Vagina (tissue), 2 donors: ENCODE measurements around the gene PLA2G4B. TPM values are rescaled to one million over a fixed set of nuclear protein-coding genes. Genes with fewer than 3 reads are reported as not detected.

Source experiments
- DNase-seq, 2 donors: peaks; one replicate each; pipeline ENCODE4 v3.0.0-alpha.2; 2017; ENCODE audit errors: extremely low spot score in 2 of 2
- H3K27ac ChIP-seq: fragments of 200-600 bp; sonication (generic); one replicate; pipeline ENCODE4 v1.5.1; 2019
- H3K27me3 ChIP-seq: fragments of 200-600 bp; sonication (generic); one replicate; pipeline ENCODE4 v1.5.1; 2019
- H3K36me3 ChIP-seq, 2 donors: fragments of 200-600 bp; sonication (generic); one replicate each; pipeline ENCODE4 v1.5.1; 2017 to 2019
- H3K4me1 ChIP-seq: fragments of 200-600 bp; sonication (generic); one replicate; pipeline ENCODE4 v1.5.1; 2019
- H3K4me3 ChIP-seq, 2 donors: fragments of 200-600 bp; sonication (generic); 1 replicate in 1 of 2; 2 replicates in 1 of 2; pipeline ENCODE4 v1.5.1; 2016 to 2019
- H3K9me3 ChIP-seq: fragments of 200-600 bp; sonication (generic); one replicate; pipeline ENCODE4 v1.5.1; 2019
- POLR2A ChIP-seq, 2 donors: fragments of 450-650 bp; IDR thresholded peaks; one replicate each; pipeline ENCODE4 v1.6.1; 2017; ENCODE audit warnings: antibody characterized with exemption in 2 of 2, mild to moderate bottlenecking in 2 of 2, moderate library complexity in 2 of 2
- POLR2AphosphoS5 ChIP-seq, 2 donors: sonication (generic); formaldehyde crosslinking; IDR thresholded peaks; one replicate each; pipeline ENCODE4 v1.9.0; 2017; ENCODE audit warnings: antibody characterized with exemption in 2 of 2, mild to moderate bottlenecking in 2 of 2, low read depth in 1 of 2; ENCODE audit not compliant: insufficient read depth in 1 of 2
- intact Hi-C: fragments of 100-400 bp; cut with DNase I; formaldehyde crosslinking; loops from one replicate; pipeline ENCODE4 v1.15.1; 2023
- microRNA-seq: library from miRNA; unstranded; fragments of <30 nt; microRNA quantifications from one replicate; pipeline ENCODE4, GENCODE V29; 2017; ENCODE audit warnings: borderline number of aligned reads, borderline replicate concordance
- small RNA-seq: library from RNA; depleted of rRNA; stranded (forward); fragments of <200 nt; gene quantifications from one replicate; pipeline ENCODE3, GENCODE V24; 2016
- total RNA-seq: library from RNA; depleted of rRNA; stranded (reverse); fragments of >200 nt; gene quantifications from one replicate; pipeline ENCODE4 v1.2.3, GENCODE V29; 2016
- TF ChIP-seq, protein P1 (sequence below), 3 experiments: fragments of 450-650 bp in 2 of 3; fragments of 200-600 bp in 1 of 3; sonication (generic) in 1 of 3; IDR thresholded peaks; one replicate each; pipeline ENCODE4 v1.5.1; 2017 to 2019; ENCODE audit warnings: antibody characterized with exemption in 3 of 3, mild to moderate bottlenecking in 2 of 3, moderate library complexity in 2 of 3

PLA2G4B gene
- total RNA-seq, 1 donor from 2014 or later, result 34.1 TPM

DNA sequence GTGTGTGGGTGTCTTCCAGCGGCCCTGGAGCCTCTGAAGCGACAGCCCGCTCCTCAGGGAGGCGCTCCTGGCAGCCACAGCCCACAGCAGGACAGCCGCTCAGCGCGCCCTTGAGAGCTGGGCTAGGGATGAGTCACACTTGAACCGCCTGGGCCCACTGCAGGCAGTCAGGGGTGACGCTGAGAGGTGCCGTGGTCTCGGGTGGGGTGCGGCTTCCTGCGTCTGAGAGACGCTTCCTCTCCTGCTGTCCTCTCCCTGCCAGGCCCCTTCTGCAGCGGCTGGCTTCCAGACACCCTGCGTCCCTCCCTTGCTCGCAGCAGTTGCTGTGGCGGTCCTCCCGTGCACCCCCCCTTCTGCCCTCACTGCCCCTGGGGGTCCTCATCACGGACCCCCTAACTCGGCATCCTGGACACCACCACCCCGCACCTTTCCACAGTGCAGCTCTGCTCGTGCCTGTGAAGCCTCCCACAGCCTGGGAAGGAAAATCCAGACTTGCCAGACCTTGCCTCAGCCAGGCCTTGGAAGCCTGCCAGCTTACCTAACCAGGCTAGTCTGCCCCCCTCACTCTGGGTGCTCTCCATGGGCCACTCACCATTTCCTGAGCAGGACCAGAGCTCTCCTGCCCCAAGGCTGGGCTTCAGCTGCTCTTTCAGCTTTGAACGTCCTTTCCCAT is 56.3 kb downstream of the PLA2G4B start:
- Histone ChIP-seq H3K27ac (peak overlapping the region; percentile 66), H3K36me3 (peaks cover 0 to under 1% of the 10 kb centered on the region in 2 donors), H3K4me3 (peak overlapping the region in 1 of 2 donors; percentile 36), H3K27me3 (no peaks in the 10 kb centered on the region), H3K4me1 (peaks cover 22% of the 10 kb centered on the region), H3K9me3 (no peaks in the 10 kb centered on the region)
- TF ChIP-seq POLR2AphosphoS5 (IDR thresholded peaks at IDR 0.05; ENCODE audit: insufficient read depth in 1 of 2, low read depth in 1 of 2) (peak in 1 of 2 donors; percentile 49), POLR2A (IDR thresholded peaks at IDR 0.05) (no peak)
- intact Hi-C loops, result no loop called here
- DNase-seq, result no peak

DNA sequence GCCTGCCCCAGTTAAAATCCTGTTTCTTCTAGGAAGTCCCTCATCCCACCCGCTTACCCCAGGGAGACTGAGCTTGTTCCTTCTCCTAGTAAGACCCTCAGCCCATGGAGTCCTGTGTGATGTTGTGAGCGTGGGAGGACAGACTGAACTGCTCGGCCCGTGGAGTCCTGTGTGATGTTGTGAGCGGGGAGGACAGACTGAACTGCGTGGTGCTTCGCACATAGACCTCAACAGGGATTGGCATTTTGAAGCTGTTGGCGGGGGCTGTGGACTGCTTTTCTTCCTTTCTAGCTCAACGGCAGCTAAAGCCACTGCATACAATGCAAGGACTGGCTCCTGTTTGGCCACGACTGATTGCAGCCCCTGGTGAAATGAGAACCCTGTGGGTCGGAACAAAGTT is 56.8 kb downstream of the PLA2G4B start:
- Histone ChIP-seq H3K9me3 (no peaks in the 10 kb centered on the region), H3K36me3 (peaks cover 0 to 6% of the 10 kb centered on the region in 2 donors), H3K27ac (peak overlapping the region; percentile 66), H3K4me1 (peaks cover 22% of the 10 kb centered on the region), H3K27me3 (no peaks in the 10 kb centered on the region), H3K4me3 (no peak overlapping the region)
- no peak for TF ChIP-seq POLR2A (IDR thresholded peaks at IDR 0.05)
- TF ChIP-seq POLR2AphosphoS5 (IDR thresholded peaks at IDR 0.05; ENCODE audit: insufficient read depth in 1 of 2, low read depth in 1 of 2), result no peak
- intact Hi-C loops, result no loop called here
- no peak for DNase-seq

DNA sequence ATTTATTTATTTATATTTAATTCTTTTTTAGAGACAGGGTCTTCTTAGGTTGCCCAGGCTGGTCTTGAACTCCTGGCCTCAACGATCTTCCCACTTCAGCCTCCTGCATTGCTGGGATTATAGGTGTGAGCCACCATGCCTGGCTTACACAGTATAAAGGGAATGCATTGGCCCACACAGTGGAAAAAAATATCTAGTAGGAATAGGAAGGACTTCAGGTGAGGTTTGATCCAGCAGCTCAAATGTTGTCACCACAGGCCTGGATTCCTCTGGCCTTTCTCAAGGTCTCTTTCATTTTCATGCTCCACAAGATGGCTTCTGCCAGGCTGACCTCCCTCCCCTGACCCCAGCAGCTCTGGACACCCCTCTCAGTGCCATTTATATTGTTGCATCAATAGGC is 57.3 kb downstream of the PLA2G4B start:
- DNase-seq, result no peak
- Histone ChIP-seq H3K27me3 (no peaks in the 10 kb centered on the region), H3K27ac (no peak overlapping the region), H3K9me3 (no peaks in the 10 kb centered on the region), H3K4me1 (peaks cover 22% of the 10 kb centered on the region), H3K36me3 (peaks cover 0 to 10% of the 10 kb centered on the region in 2 donors), H3K4me3 (no peak overlapping the region)
- TF ChIP-seq, protein P1, sequence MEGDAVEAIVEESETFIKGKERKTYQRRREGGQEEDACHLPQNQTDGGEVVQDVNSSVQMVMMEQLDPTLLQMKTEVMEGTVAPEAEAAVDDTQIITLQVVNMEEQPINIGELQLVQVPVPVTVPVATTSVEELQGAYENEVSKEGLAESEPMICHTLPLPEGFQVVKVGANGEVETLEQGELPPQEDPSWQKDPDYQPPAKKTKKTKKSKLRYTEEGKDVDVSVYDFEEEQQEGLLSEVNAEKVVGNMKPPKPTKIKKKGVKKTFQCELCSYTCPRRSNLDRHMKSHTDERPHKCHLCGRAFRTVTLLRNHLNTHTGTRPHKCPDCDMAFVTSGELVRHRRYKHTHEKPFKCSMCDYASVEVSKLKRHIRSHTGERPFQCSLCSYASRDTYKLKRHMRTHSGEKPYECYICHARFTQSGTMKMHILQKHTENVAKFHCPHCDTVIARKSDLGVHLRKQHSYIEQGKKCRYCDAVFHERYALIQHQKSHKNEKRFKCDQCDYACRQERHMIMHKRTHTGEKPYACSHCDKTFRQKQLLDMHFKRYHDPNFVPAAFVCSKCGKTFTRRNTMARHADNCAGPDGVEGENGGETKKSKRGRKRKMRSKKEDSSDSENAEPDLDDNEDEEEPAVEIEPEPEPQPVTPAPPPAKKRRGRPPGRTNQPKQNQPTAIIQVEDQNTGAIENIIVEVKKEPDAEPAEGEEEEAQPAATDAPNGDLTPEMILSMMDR (IDR thresholded peaks at IDR 0.05), result no peak
- TF ChIP-seq POLR2A (IDR thresholded peaks at IDR 0.05), result no peak
- intact Hi-C loops, result no loop called here

DNA sequence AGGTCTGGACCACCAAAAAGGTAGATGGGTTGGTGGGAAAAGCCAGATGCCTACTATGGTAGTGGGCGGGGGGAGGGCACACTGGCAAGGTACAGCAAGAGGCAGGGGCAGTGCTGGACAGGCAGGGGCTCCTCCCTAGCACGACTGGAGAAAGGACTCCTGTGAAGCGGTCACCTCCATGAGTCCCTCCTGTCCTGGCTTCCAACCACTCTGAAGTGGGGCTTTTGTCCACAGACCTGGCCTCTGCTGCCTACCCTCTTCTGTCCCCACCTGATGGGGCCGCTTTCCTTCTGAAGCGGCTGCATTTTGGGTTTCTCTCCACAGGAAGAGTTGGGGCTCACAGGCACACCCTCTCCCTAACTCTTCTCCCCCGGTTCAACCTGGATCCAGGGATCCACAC is 57.9 kb downstream of the PLA2G4B start:
- no peak for DNase-seq
- H3K36me3 ChIP-seq, result peaks cover 0 to 13% of the 10 kb centered on the region in 2 donors
- H3K27ac ChIP-seq, result no peak overlapping the region
- intact Hi-C loops, result no loop called here
- no peaks in the 10 kb centered on the region for H3K27me3 ChIP-seq
- TF ChIP-seq POLR2AphosphoS5 (IDR thresholded peaks at IDR 0.05; ENCODE audit: insufficient read depth in 1 of 2, low read depth in 1 of 2), result no peak
- TF ChIP-seq, protein P1 (IDR thresholded peaks at IDR 0.05), result no peak
- TF ChIP-seq POLR2A (IDR thresholded peaks at IDR 0.05), result no peak
- H3K4me1 ChIP-seq, result peaks cover 22% of the 10 kb centered on the region
- H3K9me3 ChIP-seq, result no peaks in the 10 kb centered on the region
- H3K4me3 ChIP-seq, result no peak overlapping the region

DNA sequence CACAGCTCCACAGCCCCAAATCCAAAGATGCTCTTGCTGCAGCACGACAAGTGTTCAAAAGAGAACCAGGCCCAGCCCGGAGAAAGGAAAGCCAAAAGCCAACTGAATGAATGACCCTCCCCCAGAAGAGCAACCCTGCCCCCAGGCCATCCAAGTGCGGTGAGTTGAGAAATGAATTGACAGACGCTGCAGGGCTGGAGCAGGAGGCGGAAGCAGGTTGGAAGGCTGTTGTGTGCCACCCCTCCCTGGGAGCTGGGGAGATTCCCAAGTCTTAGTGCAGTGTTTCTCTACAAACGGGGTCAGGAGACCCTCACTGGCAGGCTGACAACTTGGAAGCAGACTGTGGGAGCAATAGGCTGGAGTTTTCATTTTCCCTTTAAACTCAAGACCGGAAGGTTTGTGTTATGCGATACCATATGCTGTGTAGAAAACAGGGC is 58.7 kb downstream of the PLA2G4B start:
- intact Hi-C loops, result no loop called here
- Histone ChIP-seq H3K9me3 (no peaks in the 10 kb centered on the region), H3K27me3 (no peaks in the 10 kb centered on the region), H3K27ac (no peak overlapping the region), H3K4me3 (no peak overlapping the region), H3K4me1 (peaks cover 22% of the 10 kb centered on the region), H3K36me3 (peaks cover 0 to 13% of the 10 kb centered on the region in 2 donors)
- TF ChIP-seq POLR2A (IDR thresholded peaks at IDR 0.05) (no peak), POLR2AphosphoS5 (IDR thresholded peaks at IDR 0.05; ENCODE audit: insufficient read depth in 1 of 2, low read depth in 1 of 2) (no peak)
- TF ChIP-seq, protein P1 (IDR thresholded peaks at IDR 0.05), result no peak
- DNase-seq, result no peak

Small RNA genes within 50 kb of the gene (microRNA-seq; reads per million reads assigned to microRNA genes)
- gene MIR4310, result not detected

Small RNA genes within 50 kb of the gene (small RNA-seq; reads per million reads assigned to genes)
- gene JMJD7-PLA2G4B, result not detected
- gene MIR4310, result not detected
- gene RNA5SP393, result not detected

Other genes with a start within 250 kb of the PLA2G4B start
- gene MGA, start 178.4 kb upstream of the PLA2G4B start, total RNA-seq, result 44.2 TPM
- 35.8 TPM for gene MAPKBP1, start 64.4 kb upstream of the PLA2G4B start, total RNA-seq
- 26.3 TPM for gene JMJD7, start 10.8 kb upstream of the PLA2G4B start, total RNA-seq
- gene SPTBN5, start 55.2 kb downstream of the PLA2G4B start, total RNA-seq, result 0.49 TPM
- 24.6 TPM for gene EHD4, start 133.7 kb downstream of the PLA2G4B start, total RNA-seq
- 8.8 TPM for gene PLA2G4E, start 182.2 kb downstream of the PLA2G4B start, total RNA-seq